Osteocyte (in vitro differentiated cells): Measurements from ENCODE around the gene DCBLD2. TPM values are rescaled to one million over a fixed set of nuclear protein-coding genes. Genes with fewer than 3 reads are reported as not detected.

Source experiments
- DNase-seq: peaks from one replicate; pipeline ENCODE4 v3.0.0; 2021; ENCODE audit warnings: mixed read lengths; ENCODE audit not compliant: unreplicated experiment; ENCODE audit errors: extremely low spot score
- H3K27ac Mint-ChIP-seq: one replicate; pipeline ENCODE4 v1.8.0; 2021; ENCODE audit warnings: mild to moderate bottlenecking, mixed read lengths; ENCODE audit not compliant: unreplicated experiment
- H3K27me3 Mint-ChIP-seq: one replicate; pipeline ENCODE4 v1.8.0; 2021; ENCODE audit warnings: mixed read lengths; ENCODE audit not compliant: unreplicated experiment
- H3K36me3 Mint-ChIP-seq: one replicate; pipeline ENCODE4 v1.8.0; 2021; ENCODE audit warnings: mixed read lengths; ENCODE audit not compliant: unreplicated experiment
- H3K4me1 Mint-ChIP-seq: one replicate; pipeline ENCODE4 v1.8.0; 2021; ENCODE audit warnings: mixed read lengths; ENCODE audit not compliant: unreplicated experiment
- H3K4me3 Mint-ChIP-seq: one replicate; pipeline ENCODE4 v1.8.0; 2021; ENCODE audit warnings: mild to moderate bottlenecking, moderate library complexity, mixed read lengths; ENCODE audit not compliant: unreplicated experiment
- H3K9me3 Mint-ChIP-seq: one replicate; pipeline ENCODE4 v1.8.0; 2021; ENCODE audit warnings: mixed read lengths; ENCODE audit not compliant: unreplicated experiment
- CTCF ChIP-seq: fragments of 200-600 bp; sonication (generic); IDR thresholded peaks from 2 replicates; pipeline ENCODE4 v1.5.0; 2021; ENCODE audit warnings: antibody characterized with exemption, mild to moderate bottlenecking, moderate library complexity
- total RNA-seq: library from RNA; stranded (reverse); gene quantifications from 2 replicates; pipeline ENCODE4 v1.2.1, GENCODE V29; 2021

Gene DCBLD2
- total RNA-seq, 1 donor from 2014 or later, result 83.2 TPM

DNA sequence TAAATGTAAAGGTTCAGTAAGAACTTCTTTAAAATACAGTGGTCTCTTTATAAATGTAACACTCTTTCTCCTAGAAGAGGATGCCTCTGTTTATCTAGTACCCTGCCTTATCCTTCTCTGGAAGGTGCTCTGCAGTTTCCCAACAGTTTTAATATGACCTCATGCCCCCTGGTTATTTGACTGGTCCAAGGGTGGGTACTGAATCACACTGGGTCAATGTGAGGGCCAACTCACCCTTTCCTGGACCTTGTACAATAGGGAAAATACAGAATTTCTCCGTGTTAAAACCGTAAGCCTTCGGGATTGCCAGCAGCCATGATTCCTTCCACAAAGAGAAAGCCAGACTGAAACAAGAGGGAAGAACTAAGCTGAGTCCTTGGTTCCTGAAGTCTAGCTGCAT lies 9.2 kb downstream of the DCBLD2 start:
- H3K4me1 Mint-ChIP-seq, result peaks cover 38% of the 10 kb centered on the region
- H3K27ac Mint-ChIP-seq, result peak overlapping the region; percentile 32
- TF ChIP-seq CTCF, result no peak
- H3K27me3 Mint-ChIP-seq, result no peaks in the 10 kb centered on the region
- H3K9me3 Mint-ChIP-seq, result no peaks in the 10 kb centered on the region
- H3K36me3 Mint-ChIP-seq, result no peaks in the 10 kb centered on the region
- DNase-seq, result no peak
- H3K4me3 Mint-ChIP-seq, result no peak overlapping the region

DNA sequence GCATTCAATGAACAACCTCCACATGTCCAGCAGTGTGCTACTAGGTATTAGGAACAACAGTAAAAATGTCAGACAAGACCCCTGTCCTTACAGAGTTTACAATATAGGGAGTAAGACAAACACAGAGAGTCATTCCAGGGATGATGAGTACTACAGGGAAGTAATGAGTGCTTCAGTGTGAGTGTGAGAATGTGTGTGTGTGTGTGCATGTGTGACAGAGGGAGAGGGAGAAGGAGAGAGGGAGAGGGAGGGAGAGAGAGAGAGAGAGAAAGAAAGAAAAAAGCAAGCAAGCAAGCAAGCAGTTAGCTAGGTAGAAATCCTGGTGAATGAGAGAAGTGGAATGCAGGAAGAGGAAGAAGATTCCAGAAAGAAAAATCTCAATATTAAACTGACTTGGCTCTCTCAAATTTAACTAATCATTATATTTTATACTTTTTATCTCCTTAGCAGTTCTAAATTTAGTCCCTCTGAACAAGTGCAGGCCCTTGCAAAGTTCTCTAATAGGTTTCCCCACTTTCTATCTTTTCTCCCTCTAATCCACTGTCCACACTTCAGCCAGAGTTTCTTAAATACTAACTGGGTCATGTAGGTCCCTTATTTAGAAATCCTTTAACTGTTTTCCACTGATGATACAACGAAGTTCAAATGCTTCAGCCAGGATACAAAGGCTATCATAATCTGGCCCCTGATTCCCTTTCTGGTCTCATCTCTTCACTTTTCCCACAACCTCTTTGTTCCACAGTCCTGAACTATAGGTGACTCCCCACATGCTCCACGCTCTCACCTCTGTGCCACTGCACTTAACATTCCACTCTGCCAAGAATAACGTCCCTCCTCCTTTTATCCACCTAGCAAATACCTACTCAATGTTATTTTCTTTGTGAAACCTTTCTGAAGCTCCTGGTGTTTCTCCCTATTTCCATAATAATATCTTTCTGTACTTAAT lies 10.3 kb downstream of the DCBLD2 start:
- TF ChIP-seq CTCF, result no peak
- no peak for DNase-seq
- no peaks in the 10 kb centered on the region for H3K36me3 Mint-ChIP-seq

GRCh38 chr3:98890181-98890835 lies 11.2 kb downstream of the DCBLD2 start:
- Mint-ChIP-seq H3K4me3 (no peak overlapping the region), H3K9me3 (no peaks in the 10 kb centered on the region), H3K27ac (no peak overlapping the region), H3K36me3 (no peaks in the 10 kb centered on the region), H3K4me1 (peaks cover 51% of the 10 kb centered on the region), H3K27me3 (no peaks in the 10 kb centered on the region)
- no peak for TF ChIP-seq CTCF
- DNase-seq, result no peak

More for the DNA sequence above, 10.3 kb downstream of the DCBLD2 start:
- Mint-ChIP-seq H3K4me1 (peaks cover 41% of the 10 kb centered on the region), H3K9me3 (no peaks in the 10 kb centered on the region), H3K27ac (no peak overlapping the region), H3K27me3 (no peaks in the 10 kb centered on the region), H3K4me3 (no peak overlapping the region)

GRCh38 chr3:98887684-98888083 lies 13.8 kb downstream of the DCBLD2 start:
- Mint-ChIP-seq H3K27me3 (no peaks in the 10 kb centered on the region), H3K4me3 (no peak overlapping the region), H3K4me1 (peaks cover 53% of the 10 kb centered on the region), H3K27ac (peak overlapping the region; percentile 70), H3K36me3 (peaks cover 1% of the 10 kb centered on the region), H3K9me3 (no peaks in the 10 kb centered on the region)
- DNase-seq, result no peak
- no peak for TF ChIP-seq CTCF

DNA sequence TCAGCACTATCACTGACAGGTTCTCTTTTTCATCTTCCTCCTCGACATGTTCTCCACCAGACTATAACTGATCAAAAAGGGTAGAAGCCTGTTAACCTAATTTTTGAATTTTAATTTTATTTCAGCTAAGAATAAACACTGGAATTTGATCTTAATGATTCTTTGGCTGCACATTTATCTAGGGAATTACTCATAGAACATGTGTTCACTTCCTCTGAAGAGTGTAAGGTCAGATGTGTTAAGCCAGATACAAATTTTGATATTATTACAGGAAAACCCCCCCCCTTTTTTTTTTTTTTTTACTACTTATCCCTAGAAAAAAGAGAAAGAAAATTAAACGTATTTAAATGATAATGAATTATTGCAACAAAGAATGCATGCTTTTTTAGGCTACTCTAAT lies 15.0 kb downstream of the DCBLD2 start:
- Mint-ChIP-seq H3K4me1 (peaks cover 47% of the 10 kb centered on the region), H3K9me3 (no peaks in the 10 kb centered on the region), H3K4me3 (no peak overlapping the region), H3K27ac (peak overlapping the region; percentile 94), H3K27me3 (no peaks in the 10 kb centered on the region), H3K36me3 (peaks cover 7% of the 10 kb centered on the region)
- no peak for DNase-seq
- no peak for TF ChIP-seq CTCF
